HG03469 (cell line): ENCODE data around the gene CLTA.
"Not testable (repeated sequence)": the region's sequence is repeated elsewhere in the genome, so short reads cannot be mapped to it uniquely, and the experiment has no call there.

Experiments
- ATAC-seq: cut with Tn5 transposase; IDR thresholded peaks from one replicate; pipeline ENCODE4 v1.9.1; 2021; ENCODE audit warnings: mild to moderate bottlenecking, moderate library complexity, moderate number of reproducible peaks; ENCODE audit not compliant: unreplicated experiment

The CLTA gene

GRCh38 chr9:36180243-36180642 is 10.5 kb upstream of the CLTA start:
- ATAC-seq: not testable (repeated sequence)

- ATAC-seq: no peak
These were observed 3.3 kb upstream of the CLTA start for GRCh38 chr9:36187414-36187813.

- no peak for ATAC-seq
These were observed 2.5 kb upstream of the CLTA start for GRCh38 chr9:36188212-36188611.

- ATAC-seq: no peak
These were observed 745 bp upstream of the CLTA start for GRCh38 chr9:36189976-36190375.

- peak; percentile 6 for ATAC-seq
These were observed 547 bp downstream of the CLTA start for GRCh38 chr9:36191290-36191645.

- no peak for ATAC-seq
These were observed 965 bp downstream of the CLTA start for GRCh38 chr9:36191686-36192085.

GRCh38 chr9:36192196-36192595 is 1.5 kb downstream of the CLTA start:
- no peak for ATAC-seq

- no peak for ATAC-seq
These were observed 2.3 kb downstream of the CLTA start for GRCh38 chr9:36193023-36193422.

GRCh38 chr9:36194326-36195000 is 3.7 kb downstream of the CLTA start:
- ATAC-seq: no peak

GRCh38 chr9:36204906-36205547 is 14.3 kb downstream of the CLTA start:
- ATAC-seq: no peak

- no peak for ATAC-seq
These were observed 16.3 kb downstream of the CLTA start for GRCh38 chr9:36207016-36207415.

- no peak for ATAC-seq
These were observed 16.9 kb downstream of the CLTA start for GRCh38 chr9:36207546-36208012.

- ATAC-seq: no peak
These were observed 18.0 kb downstream of the CLTA start for GRCh38 chr9:36208521-36209253.

GRCh38 chr9:36210722-36211121 is 20.0 kb downstream of the CLTA start:
- ATAC-seq: no peak

GRCh38 chr9:36211510-36211909 is 20.8 kb downstream of the CLTA start:
- ATAC-seq: no peak

- no peak for ATAC-seq
These were observed 22.7 kb downstream of the CLTA start for GRCh38 chr9:36213387-36213786.

- no peak for ATAC-seq
These were observed 23.3 kb downstream of the CLTA start for GRCh38 chr9:36213989-36214388.

- no peak for ATAC-seq
These were observed 23.9 kb downstream of the CLTA start for GRCh38 chr9:36214571-36214970.

- no peak for ATAC-seq
These were observed 26.7 kb downstream of the CLTA start for GRCh38 chr9:36217256-36217968.

GRCh38 chr9:36218011-36218410 is 27.3 kb downstream of the CLTA start:
- ATAC-seq: no peak

GRCh38 chr9:36218411-36218901 is 27.7 kb downstream of the CLTA start:
- no peak for ATAC-seq
